OCI-LY1 (cell line): ENCODE results near the gene VOPP1.

Experiments
- CTCF ChIP-seq: fragments of 200-600 bp; sonication (generic), shearing (Covaris generic); IDR thresholded peaks from 2 replicates; pipeline ENCODE4 v1.5.1; 2017; ENCODE audit warnings: mild to moderate bottlenecking, antibody characterized with exemption, low read length, moderate library complexity, mixed read lengths
- EZH2 ChIP-seq: fragments of 200-600 bp; sonication (generic), shearing (Covaris generic); IDR thresholded peaks from 2 replicates; pipeline ENCODE4 v1.8.0; 2017; ENCODE audit warnings: borderline replicate concordance, mixed run types, mild to moderate bottlenecking, antibody characterized with exemption, low read length, moderate library complexity, mixed read lengths

GRCh38 chr7:55438757-55439525 is 133.4 kb downstream of the VOPP1 start:
- TF ChIP-seq CTCF (no peak), EZH2 (no peak)
